Measurements from ENCODE around the gene CRB1.

Gene CRB1

GRCh38 chr1:197496722-197497121 is 228.7 kb downstream of the CRB1 start:
- H3K27ac ChIP-seq (ENCODE audit: low read depth, low read length): no peak overlapping the region
- no peaks in the 10 kb centered on the region for H4K20me1 ChIP-seq (ENCODE audit: low read depth, low read length)
- no peaks in the 10 kb centered on the region for H3K79me2 ChIP-seq (ENCODE audit: insufficient read depth, low read length)
- TF ChIP-seq EZH2phosphoT487 (conservative IDR thresholded peaks at IDR 0.05; ENCODE audit: low read length): no peak
- TF ChIP-seq CTCF (IDR thresholded peaks at IDR 0.05; ENCODE audit: insufficient read depth, low read length, poor library complexity, severe bottlenecking): no peak
- H3K9me2 ChIP-seq (replicated peaks; ENCODE audit: insufficient read depth, low read length): no peaks in the 10 kb centered on the region
- no peak overlapping the region for H2AFZ ChIP-seq (ENCODE audit: low read depth, low read length, severe bottlenecking)
- no peak overlapping the region for H3K4me2 ChIP-seq (ENCODE audit: low read depth, low read length, poor library complexity, severe bottlenecking)
- H3F3A ChIP-seq (ENCODE audit: insufficient read depth): no peaks in the 10 kb centered on the region
- H3K9me3 ChIP-seq (ENCODE audit: insufficient read depth, low read length): no peaks in the 10 kb centered on the region
- no peaks in the 10 kb centered on the region for H3K27me3 ChIP-seq (ENCODE audit: low read length)
- H3K36me3 ChIP-seq (ENCODE audit: low read length): no peaks in the 10 kb centered on the region
- H3K4me3 ChIP-seq (ENCODE audit: insufficient read depth, low read length, poor library complexity, severe bottlenecking): no peak overlapping the region
- H3K9ac ChIP-seq (ENCODE audit: low read length): no peak overlapping the region

GRCh38 chr1:197510691-197511378 is 242.8 kb downstream of the CRB1 start:
- no peak for TF ChIP-seq EZH2phosphoT487 (conservative IDR thresholded peaks at IDR 0.05; ENCODE audit: low read length)
- TF ChIP-seq CTCF (IDR thresholded peaks at IDR 0.05; ENCODE audit: insufficient read depth, low read length, poor library complexity, severe bottlenecking): no peak
- Histone ChIP-seq H3K4me3 (ENCODE audit: insufficient read depth, low read length, poor library complexity, severe bottlenecking) (no peak overlapping the region), H2AFZ (ENCODE audit: low read depth, low read length, severe bottlenecking) (no peak overlapping the region), H3K27ac (ENCODE audit: low read depth, low read length) (no peak overlapping the region), H3K9me3 (ENCODE audit: insufficient read depth, low read length) (no peaks in the 10 kb centered on the region), H4K20me1 (ENCODE audit: low read depth, low read length) (0 out of 2 replicates have a peak, but pooled peaks cover 3% of the 10 kb centered on the region), H3K36me3 (ENCODE audit: low read length) (peaks cover 21% of the 10 kb centered on the region), H3K27me3 (ENCODE audit: low read length) (no peaks in the 10 kb centered on the region), H3K79me2 (ENCODE audit: insufficient read depth, low read length) (no peaks in the 10 kb centered on the region), H3K9ac (ENCODE audit: low read length) (no peak overlapping the region), H3K4me2 (ENCODE audit: low read depth, low read length, poor library complexity, severe bottlenecking) (no peak overlapping the region), H3F3A (ENCODE audit: insufficient read depth) (0 out of 2 replicates have a peak, but pooled peaks cover 3% of the 10 kb centered on the region), H3K9me2 (replicated peaks; ENCODE audit: insufficient read depth, low read length) (no peaks in the 10 kb centered on the region)

- Histone ChIP-seq H4K20me1 (ENCODE audit: low read depth, low read length) (no peaks in the 10 kb centered on the region), H3K4me3 (ENCODE audit: insufficient read depth, low read length, poor library complexity, severe bottlenecking) (no peak overlapping the region), H3F3A (ENCODE audit: insufficient read depth) (0 out of 2 replicates have a peak, but pooled peaks cover 3% of the 10 kb centered on the region), H3K27me3 (ENCODE audit: low read length) (no peaks in the 10 kb centered on the region), H3K36me3 (ENCODE audit: low read length) (peaks cover 8% of the 10 kb centered on the region), H3K4me2 (ENCODE audit: low read depth, low read length, poor library complexity, severe bottlenecking) (no peak overlapping the region), H3K9me2 (replicated peaks; ENCODE audit: insufficient read depth, low read length) (no peaks in the 10 kb centered on the region), H2AFZ (ENCODE audit: low read depth, low read length, severe bottlenecking) (no peak overlapping the region), H3K9ac (ENCODE audit: low read length) (no peak overlapping the region), H3K27ac (ENCODE audit: low read depth, low read length) (no peak overlapping the region), H3K79me2 (ENCODE audit: insufficient read depth, low read length) (no peaks in the 10 kb centered on the region), H3K9me3 (ENCODE audit: insufficient read depth, low read length) (no peaks in the 10 kb centered on the region)
- no peak for TF ChIP-seq EZH2phosphoT487 (conservative IDR thresholded peaks at IDR 0.05; ENCODE audit: low read length)
Measured at GRCh38 chr1:197515421-197515820, 247.4 kb downstream of the CRB1 start.

- Histone ChIP-seq H3K9me2 (replicated peaks; ENCODE audit: insufficient read depth, low read length) (no peaks in the 10 kb centered on the region), H3K9ac (ENCODE audit: low read length) (no peak overlapping the region), H2AFZ (ENCODE audit: low read depth, low read length, severe bottlenecking) (no peak overlapping the region), H3K27ac (ENCODE audit: low read depth, low read length) (no peak overlapping the region), H3K36me3 (ENCODE audit: low read length) (no peaks in the 10 kb centered on the region), H3K27me3 (ENCODE audit: low read length) (no peaks in the 10 kb centered on the region), H3K4me3 (ENCODE audit: insufficient read depth, low read length, poor library complexity, severe bottlenecking) (no peak overlapping the region), H4K20me1 (ENCODE audit: low read depth, low read length) (no peaks in the 10 kb centered on the region), H3K9me3 (ENCODE audit: insufficient read depth, low read length) (no peaks in the 10 kb centered on the region), H3K79me2 (ENCODE audit: insufficient read depth, low read length) (no peaks in the 10 kb centered on the region), H3K4me2 (ENCODE audit: low read depth, low read length, poor library complexity, severe bottlenecking) (no peak overlapping the region), H3F3A (ENCODE audit: insufficient read depth) (peaks cover 18% of the 10 kb centered on the region; the same call in 1 of the 2 replicates)
- TF ChIP-seq CTCF (IDR thresholded peaks at IDR 0.05; ENCODE audit: insufficient read depth, low read length, poor library complexity, severe bottlenecking) (peak; percentile 45), EZH2phosphoT487 (conservative IDR thresholded peaks at IDR 0.05; ENCODE audit: low read length) (no peak)
Measured at GRCh38 chr1:197519741-197520334, 251.8 kb downstream of the CRB1 start.

Measured in SU-DHL-6 (cell line).